ENCODE data around the gene C1QTNF1. TPM values are rescaled to one million over a fixed set of nuclear protein-coding genes. Genes with fewer than 3 reads are reported as not detected.

C1QTNF1 gene
- total RNA-seq, 1 donor from 2014 or later = 6.8 TPM

- peaks cover 22 to 31% (median 28%) of the 10 kb centered on the region in 3 donors for H3K4me1 ChIP-seq (ENCODE audit: control insufficient read depth in 3 of 3, insufficient read depth in 3 of 3, low read length in 3 of 3)
- no peaks in the 10 kb centered on the region for H3K9me3 ChIP-seq (ENCODE audit: control insufficient read depth in 3 of 3, low read length in 3 of 3)
- peak overlapping the region in 2 of 3 donors; percentile 45 to 57 for H3K9ac ChIP-seq (ENCODE audit: low read depth in 1 of 3, low read length in 3 of 3)
- peaks cover 9 to 28% (median 9%) of the 10 kb centered on the region in 3 donors for H3K27me3 ChIP-seq (ENCODE audit: control insufficient read depth in 3 of 3, insufficient read depth in 3 of 3, low read length in 3 of 3)
- H3K4me3 ChIP-seq (ENCODE audit: low read length in 3 of 3) = peak overlapping the region in 2 of 3 donors; percentile 22 to 48
- H3K36me3 ChIP-seq (ENCODE audit: control insufficient read depth in 3 of 3, insufficient read depth in 3 of 3, low read length in 3 of 3) = peaks cover 0 to 4% (median 0%) of the 10 kb centered on the region in 3 donors
- H3K27ac ChIP-seq (ENCODE audit: low read depth, low read length) = peak overlapping the region; percentile 69
These were observed 22.4 kb downstream of the C1QTNF1 start for GRCh38 chr17:79046197-79046915.

- peaks cover 0 to 4% (median 0%) of the 10 kb centered on the region in 3 donors for H3K36me3 ChIP-seq (ENCODE audit: control insufficient read depth in 3 of 3, insufficient read depth in 3 of 3, low read length in 3 of 3)
- H3K9me3 ChIP-seq (ENCODE audit: control insufficient read depth in 3 of 3, low read length in 3 of 3) = no peaks in the 10 kb centered on the region
- no peak overlapping the region for H3K4me3 ChIP-seq (ENCODE audit: low read length in 3 of 3)
- H3K4me1 ChIP-seq (ENCODE audit: control insufficient read depth in 3 of 3, insufficient read depth in 3 of 3, low read length in 3 of 3) = peaks cover 22 to 30% (median 28%) of the 10 kb centered on the region in 3 donors
- peak overlapping the region; percentile 69 for H3K27ac ChIP-seq (ENCODE audit: low read depth, low read length)
- H3K27me3 ChIP-seq (ENCODE audit: control insufficient read depth in 3 of 3, insufficient read depth in 3 of 3, low read length in 3 of 3) = peaks cover 9 to 28% (median 9%) of the 10 kb centered on the region in 3 donors
- H3K9ac ChIP-seq (ENCODE audit: low read depth in 1 of 3, low read length in 3 of 3) = no peak overlapping the region
These were observed 22.9 kb downstream of the C1QTNF1 start for GRCh38 chr17:79046916-79047280.

GRCh38 chr17:79047291-79047920, 23.4 kb downstream of the C1QTNF1 start:
- Histone ChIP-seq H3K36me3 (ENCODE audit: control insufficient read depth in 3 of 3, insufficient read depth in 3 of 3, low read length in 3 of 3) (peaks cover 0 to 4% (median 0%) of the 10 kb centered on the region in 3 donors), H3K4me1 (ENCODE audit: control insufficient read depth in 3 of 3, insufficient read depth in 3 of 3, low read length in 3 of 3) (peaks cover 22 to 28% (median 25%) of the 10 kb centered on the region in 3 donors), H3K9ac (ENCODE audit: low read depth in 1 of 3, low read length in 3 of 3) (peak overlapping the region in 2 of 3 donors; percentile 25 to 33), H3K4me3 (ENCODE audit: low read length in 3 of 3) (peak overlapping the region in 2 of 3 donors; percentile 29 to 30), H3K27me3 (ENCODE audit: control insufficient read depth in 3 of 3, insufficient read depth in 3 of 3, low read length in 3 of 3) (peaks cover 9 to 28% (median 9%) of the 10 kb centered on the region in 3 donors), H3K27ac (ENCODE audit: low read depth, low read length) (peak overlapping the region; percentile 69), H3K9me3 (ENCODE audit: control insufficient read depth in 3 of 3, low read length in 3 of 3) (no peaks in the 10 kb centered on the region)

- peak overlapping the region in 2 of 3 donors; percentile 25 to 33 for H3K9ac ChIP-seq (ENCODE audit: low read depth in 1 of 3, low read length in 3 of 3)
- H3K9me3 ChIP-seq (ENCODE audit: control insufficient read depth in 3 of 3, low read length in 3 of 3) = no peaks in the 10 kb centered on the region
- H3K36me3 ChIP-seq (ENCODE audit: control insufficient read depth in 3 of 3, insufficient read depth in 3 of 3, low read length in 3 of 3) = peaks cover 0 to 4% (median 0%) of the 10 kb centered on the region in 3 donors
- H3K4me3 ChIP-seq (ENCODE audit: low read length in 3 of 3) = peak overlapping the region in 2 of 3 donors; percentile 29 to 30
- H3K27me3 ChIP-seq (ENCODE audit: control insufficient read depth in 3 of 3, insufficient read depth in 3 of 3, low read length in 3 of 3) = peaks cover 9 to 28% (median 9%) of the 10 kb centered on the region in 3 donors
- peaks cover 22 to 23% (median 22%) of the 10 kb centered on the region in 3 donors for H3K4me1 ChIP-seq (ENCODE audit: control insufficient read depth in 3 of 3, insufficient read depth in 3 of 3, low read length in 3 of 3)
- H3K27ac ChIP-seq (ENCODE audit: low read depth, low read length) = peak overlapping the region; percentile 69
These were observed 24.2 kb downstream of the C1QTNF1 start for GRCh38 chr17:79047923-79048825.

- peak overlapping the region in 1 of 3 donors; percentile 33 for H3K9ac ChIP-seq (ENCODE audit: low read depth in 1 of 3, low read length in 3 of 3)
- peaks cover 22 to 23% (median 22%) of the 10 kb centered on the region in 3 donors for H3K4me1 ChIP-seq (ENCODE audit: control insufficient read depth in 3 of 3, insufficient read depth in 3 of 3, low read length in 3 of 3)
- no peaks in the 10 kb centered on the region for H3K9me3 ChIP-seq (ENCODE audit: control insufficient read depth in 3 of 3, low read length in 3 of 3)
- peak overlapping the region; percentile 40 for H3K27ac ChIP-seq (ENCODE audit: low read depth, low read length)
- peaks cover 6 to 28% (median 9%) of the 10 kb centered on the region in 3 donors for H3K27me3 ChIP-seq (ENCODE audit: control insufficient read depth in 3 of 3, insufficient read depth in 3 of 3, low read length in 3 of 3)
- H3K36me3 ChIP-seq (ENCODE audit: control insufficient read depth in 3 of 3, insufficient read depth in 3 of 3, low read length in 3 of 3) = peaks cover 0 to 4% (median 0%) of the 10 kb centered on the region in 3 donors
- no peak overlapping the region for H3K4me3 ChIP-seq (ENCODE audit: low read length in 3 of 3)
These were observed 25.1 kb downstream of the C1QTNF1 start for GRCh38 chr17:79048826-79049755.

GRCh38 chr17:79049821-79050220, 25.9 kb downstream of the C1QTNF1 start:
- Histone ChIP-seq H3K27me3 (ENCODE audit: control insufficient read depth in 3 of 3, insufficient read depth in 3 of 3, low read length in 3 of 3) (peaks cover 6 to 28% (median 9%) of the 10 kb centered on the region in 3 donors), H3K9me3 (ENCODE audit: control insufficient read depth in 3 of 3, low read length in 3 of 3) (no peaks in the 10 kb centered on the region), H3K27ac (ENCODE audit: low read depth, low read length) (no peak overlapping the region), H3K4me1 (ENCODE audit: control insufficient read depth in 3 of 3, insufficient read depth in 3 of 3, low read length in 3 of 3) (peaks cover 22 to 23% (median 22%) of the 10 kb centered on the region in 3 donors), H3K36me3 (ENCODE audit: control insufficient read depth in 3 of 3, insufficient read depth in 3 of 3, low read length in 3 of 3) (peaks cover 0 to 4% (median 0%) of the 10 kb centered on the region in 3 donors), H3K4me3 (ENCODE audit: low read length in 3 of 3) (no peak overlapping the region), H3K9ac (ENCODE audit: low read depth in 1 of 3, low read length in 3 of 3) (no peak overlapping the region)

- Histone ChIP-seq H3K27ac (ENCODE audit: low read depth, low read length) (no peak overlapping the region), H3K4me1 (ENCODE audit: control insufficient read depth in 3 of 3, insufficient read depth in 3 of 3, low read length in 3 of 3) (peaks cover 20 to 22% (median 21%) of the 10 kb centered on the region in 3 donors)
These were observed 26.6 kb downstream of the C1QTNF1 start for GRCh38 chr17:79050551-79050950.

GRCh38 chr17:79051306-79051705, 27.3 kb downstream of the C1QTNF1 start:
- Histone ChIP-seq H3K27ac (ENCODE audit: low read depth, low read length) (no peak overlapping the region), H3K36me3 (ENCODE audit: control insufficient read depth in 3 of 3, insufficient read depth in 3 of 3, low read length in 3 of 3) (peaks cover 0 to 4% (median 0%) of the 10 kb centered on the region in 3 donors), H3K27me3 (ENCODE audit: control insufficient read depth in 3 of 3, insufficient read depth in 3 of 3, low read length in 3 of 3) (peaks cover 6 to 21% (median 9%) of the 10 kb centered on the region in 3 donors), H3K4me1 (ENCODE audit: control insufficient read depth in 3 of 3, insufficient read depth in 3 of 3, low read length in 3 of 3) (peaks cover 14 to 16% (median 15%) of the 10 kb centered on the region in 3 donors), H3K9ac (ENCODE audit: low read depth in 1 of 3, low read length in 3 of 3) (no peak overlapping the region), H3K9me3 (ENCODE audit: control insufficient read depth in 3 of 3, low read length in 3 of 3) (no peaks in the 10 kb centered on the region), H3K4me3 (ENCODE audit: low read length in 3 of 3) (no peak overlapping the region)

More at GRCh38 chr17:79050551-79050950, 26.6 kb downstream of the C1QTNF1 start:
- Histone ChIP-seq H3K4me3 (ENCODE audit: low read length in 3 of 3) (no peak overlapping the region), H3K36me3 (ENCODE audit: control insufficient read depth in 3 of 3, insufficient read depth in 3 of 3, low read length in 3 of 3) (peaks cover 0 to 4% (median 0%) of the 10 kb centered on the region in 3 donors), H3K9ac (ENCODE audit: low read depth in 1 of 3, low read length in 3 of 3) (no peak overlapping the region), H3K9me3 (ENCODE audit: control insufficient read depth in 3 of 3, low read length in 3 of 3) (no peaks in the 10 kb centered on the region), H3K27me3 (ENCODE audit: control insufficient read depth in 3 of 3, insufficient read depth in 3 of 3, low read length in 3 of 3) (peaks cover 6 to 22% (median 9%) of the 10 kb centered on the region in 3 donors)
